Activated CD4-positive, alpha-beta T cell treated with anti-CD3 and anti-CD28 coated beads, Interleukin-2, amount 50 U/mL, for 48 hours (primary cell): ENCODE data around the gene KATNB1.
"Not testable (repeated sequence)": the region's sequence is repeated elsewhere in the genome, so short reads cannot be mapped to it uniquely, and the experiment has no call there.

ENCODE experiments used
- DNase-seq, 2 experiments: peaks; one replicate each; pipeline ENCODE4 v3.0.0-alpha.2; 2020

KATNB1 gene

GRCh38 chr16:57726433-57726947, 9.1 kb upstream of the KATNB1 start:
- DNase-seq, result no peak

- no peak for DNase-seq
These were observed 8.0 kb upstream of the KATNB1 start for GRCh38 chr16:57727610-57728009.

GRCh38 chr16:57728336-57729181, 7.0 kb upstream of the KATNB1 start:
- no peak for DNase-seq

GRCh38 chr16:57729182-57729484, 6.4 kb upstream of the KATNB1 start:
- DNase-seq, result no peak

GRCh38 chr16:57729852-57730251, 5.7 kb upstream of the KATNB1 start:
- not testable (repeated sequence) for DNase-seq

GRCh38 chr16:57730771-57731730, 4.5 kb upstream of the KATNB1 start:
- no peak for DNase-seq

GRCh38 chr16:57732037-57732436, 3.5 kb upstream of the KATNB1 start:
- no peak for DNase-seq

- no peak for DNase-seq
These were observed 2.9 kb upstream of the KATNB1 start for GRCh38 chr16:57732714-57733113.

GRCh38 chr16:57734308-57734924, 1.2 kb upstream of the KATNB1 start:
- DNase-seq, result no peak

- DNase-seq, result peak; percentile 98 to 99
These were observed 430 bp upstream of the KATNB1 start for GRCh38 chr16:57734925-57735754.

- DNase-seq, result peak; percentile 43 to 56
These were observed 1.1 kb downstream of the KATNB1 start for GRCh38 chr16:57736419-57737351.

GRCh38 chr16:57738844-57739243, 3.3 kb downstream of the KATNB1 start:
- DNase-seq, result no peak

GRCh38 chr16:57739756-57740422, 4.3 kb downstream of the KATNB1 start:
- no peak for DNase-seq

- no peak for DNase-seq
These were observed 5.0 kb downstream of the KATNB1 start for GRCh38 chr16:57740423-57741071.

- DNase-seq, result no peak
These were observed 6.2 kb downstream of the KATNB1 start for GRCh38 chr16:57741660-57742191.

- no peak for DNase-seq
These were observed 7.0 kb downstream of the KATNB1 start for GRCh38 chr16:57742543-57742942.

- DNase-seq, result no peak
These were observed 7.9 kb downstream of the KATNB1 start for GRCh38 chr16:57743458-57743857.

GRCh38 chr16:57743886-57744641, 8.5 kb downstream of the KATNB1 start:
- DNase-seq, result no peak

GRCh38 chr16:57744642-57744903, 9.0 kb downstream of the KATNB1 start:
- DNase-seq, result no peak
